MV-4-11 (cell line): ENCODE data around the gene GRIK4.

Experiments used
- DNase-seq: peaks from one replicate; lab custom pipeline; 2025; lab: John Stamatoyannopoulos, UW

The GRIK4 gene

DNA sequence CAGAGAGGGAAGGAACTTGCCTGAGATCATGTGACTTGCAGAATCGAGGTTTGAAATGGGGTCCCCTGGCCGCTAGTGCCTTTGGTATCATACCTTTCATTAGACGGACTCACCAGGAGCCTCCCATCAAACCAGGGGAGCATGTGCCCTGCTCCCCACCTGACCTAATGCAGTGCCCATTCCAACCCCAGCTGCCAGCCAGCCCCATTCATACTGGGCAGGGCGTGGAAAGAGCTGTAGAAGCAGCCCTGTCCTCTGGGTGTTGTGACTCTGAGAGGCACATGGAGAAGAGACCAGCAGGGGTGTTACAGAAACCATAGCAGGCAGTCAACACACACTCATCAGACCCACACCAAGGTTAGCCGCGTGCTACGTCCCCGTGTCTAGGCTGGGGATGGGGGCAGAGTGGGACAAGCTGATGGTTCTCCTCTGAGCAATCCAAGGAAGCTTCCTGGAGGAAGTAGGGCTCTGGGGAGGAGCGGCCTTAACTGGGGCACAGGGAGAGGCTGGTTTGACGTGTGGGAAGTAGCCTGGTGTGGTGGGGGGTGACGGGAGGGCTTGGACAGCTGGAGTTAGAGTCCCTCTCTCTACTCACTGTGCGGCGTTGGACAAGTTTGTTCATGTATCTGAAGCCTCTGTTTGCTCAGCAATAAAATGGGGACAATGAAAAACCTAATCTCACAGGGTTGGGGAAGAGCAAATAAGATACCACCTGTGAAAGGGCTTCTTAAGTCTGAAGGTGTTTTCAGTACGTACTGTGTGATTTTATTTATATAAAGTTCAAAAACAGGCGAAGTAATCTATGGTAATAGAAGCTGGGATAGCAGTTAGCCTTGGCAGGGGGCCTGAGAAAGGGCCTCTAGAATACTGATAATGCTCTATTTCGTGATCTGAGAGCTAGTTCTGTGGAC, 14.0 kb downstream of the GRIK4 start:
- no peak for DNase-seq

DNA sequence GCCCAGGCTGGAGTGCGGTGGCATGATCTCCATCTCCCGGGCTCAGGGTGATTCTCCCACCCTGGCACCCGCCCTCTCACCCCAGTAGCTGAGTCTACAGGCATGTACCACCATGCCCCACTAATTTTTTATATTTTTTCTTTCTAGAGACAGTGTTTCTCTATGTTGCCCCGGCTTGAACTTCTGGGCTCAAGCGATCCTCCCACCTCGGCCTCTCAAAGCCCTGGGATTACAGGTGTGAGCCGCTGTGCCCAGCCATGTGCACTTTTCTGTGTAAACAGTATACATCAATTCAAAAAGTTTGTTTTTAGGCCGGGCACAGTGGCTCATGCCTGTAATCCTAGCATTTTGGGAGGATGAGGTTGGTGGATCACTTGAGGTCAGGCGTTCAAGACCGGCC, 14.7 kb downstream of the GRIK4 start:
- no peak for DNase-seq

DNA sequence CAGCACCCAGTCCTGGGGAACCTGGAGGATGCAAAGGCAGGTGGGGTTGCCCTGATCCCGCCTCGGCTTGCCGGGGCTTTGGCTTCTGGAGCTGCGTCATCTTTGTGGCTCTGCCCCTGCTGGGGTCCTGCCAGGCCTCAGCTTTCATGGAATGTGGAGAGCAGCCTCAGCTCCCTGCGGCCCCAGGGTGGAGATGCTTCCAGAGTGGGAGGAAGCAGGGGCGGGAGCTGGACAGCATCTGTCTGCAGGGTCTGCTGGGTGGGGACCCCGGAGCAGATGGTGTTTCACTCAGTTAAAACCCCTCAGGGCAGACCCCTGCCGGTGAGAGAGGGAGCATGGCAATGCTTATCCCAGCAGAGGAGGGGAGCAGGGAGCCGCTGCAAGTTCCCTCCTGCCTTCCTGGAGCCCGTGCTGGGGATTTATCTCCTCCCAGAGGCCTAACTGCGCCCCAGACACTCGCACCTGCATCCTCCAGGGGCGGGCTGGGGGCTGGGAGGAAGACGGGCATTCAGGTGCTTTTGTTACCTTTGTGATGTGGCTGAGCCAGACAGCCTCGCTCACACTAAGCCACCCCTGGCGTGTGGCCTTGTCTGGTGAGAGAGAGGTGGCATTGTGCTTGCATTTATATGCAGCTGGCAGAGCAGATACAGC, 15.7 kb downstream of the GRIK4 start:
- DNase-seq = no peak

DNA sequence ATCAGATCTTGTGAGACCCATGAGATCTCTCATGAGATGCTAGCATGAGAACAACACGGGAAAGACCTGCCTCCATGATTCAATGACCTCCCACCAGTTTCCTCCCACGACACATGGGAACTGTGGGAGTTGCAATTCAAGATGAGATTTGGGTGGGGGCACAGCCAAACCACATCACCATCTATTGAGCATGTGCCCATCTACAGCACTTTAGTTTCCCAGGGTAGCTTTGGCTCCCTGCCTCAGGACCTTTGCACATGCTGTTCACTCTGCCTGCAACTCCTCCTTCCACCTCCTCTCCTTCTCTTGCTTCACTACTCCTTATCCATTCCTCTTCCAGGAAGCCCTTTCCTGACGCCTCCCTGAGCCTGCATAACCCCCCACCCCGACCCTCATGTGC, 17.2 kb downstream of the GRIK4 start:
- DNase-seq = no peak

DNA sequence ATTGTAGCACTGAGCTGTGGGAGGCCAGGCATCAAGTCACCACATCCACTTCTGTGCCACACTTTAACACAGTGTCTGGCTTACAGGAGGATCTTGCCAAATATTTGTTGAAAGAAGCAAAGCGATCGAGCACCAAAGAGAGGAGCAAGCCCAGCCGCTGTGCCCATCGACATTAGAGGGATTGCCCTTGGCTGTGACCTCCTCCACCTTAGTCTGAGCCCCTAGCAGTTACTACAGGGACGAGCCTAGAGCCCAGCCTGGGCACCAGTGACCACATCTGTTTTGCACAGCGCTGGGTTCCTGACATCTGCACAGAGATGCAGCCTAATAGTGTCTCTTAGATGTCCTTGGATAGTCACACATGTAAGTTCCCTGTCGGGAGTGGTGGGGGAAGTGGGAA, 17.7 kb downstream of the GRIK4 start:
- no peak for DNase-seq

DNA sequence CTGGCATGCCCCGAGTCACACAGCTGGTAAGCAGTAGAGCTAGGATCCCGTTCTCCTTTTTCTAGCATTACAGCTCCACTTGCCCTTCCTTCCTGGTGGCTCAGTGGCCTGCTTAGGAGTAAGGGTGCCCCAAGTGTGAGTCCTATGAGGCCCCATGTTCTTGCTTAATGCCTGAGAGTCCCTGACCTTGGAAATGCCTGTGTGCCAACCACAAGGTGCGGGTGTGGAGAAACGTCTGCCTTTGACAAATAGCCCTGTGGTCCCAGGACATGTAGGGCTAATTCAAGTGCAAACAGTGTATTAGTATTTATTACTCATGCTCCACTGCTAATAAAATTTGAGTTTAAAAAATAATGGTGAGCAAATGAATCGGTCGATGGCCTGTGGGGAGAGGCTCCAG, 18.4 kb downstream of the GRIK4 start:
- peak; percentile 16 for DNase-seq

DNA sequence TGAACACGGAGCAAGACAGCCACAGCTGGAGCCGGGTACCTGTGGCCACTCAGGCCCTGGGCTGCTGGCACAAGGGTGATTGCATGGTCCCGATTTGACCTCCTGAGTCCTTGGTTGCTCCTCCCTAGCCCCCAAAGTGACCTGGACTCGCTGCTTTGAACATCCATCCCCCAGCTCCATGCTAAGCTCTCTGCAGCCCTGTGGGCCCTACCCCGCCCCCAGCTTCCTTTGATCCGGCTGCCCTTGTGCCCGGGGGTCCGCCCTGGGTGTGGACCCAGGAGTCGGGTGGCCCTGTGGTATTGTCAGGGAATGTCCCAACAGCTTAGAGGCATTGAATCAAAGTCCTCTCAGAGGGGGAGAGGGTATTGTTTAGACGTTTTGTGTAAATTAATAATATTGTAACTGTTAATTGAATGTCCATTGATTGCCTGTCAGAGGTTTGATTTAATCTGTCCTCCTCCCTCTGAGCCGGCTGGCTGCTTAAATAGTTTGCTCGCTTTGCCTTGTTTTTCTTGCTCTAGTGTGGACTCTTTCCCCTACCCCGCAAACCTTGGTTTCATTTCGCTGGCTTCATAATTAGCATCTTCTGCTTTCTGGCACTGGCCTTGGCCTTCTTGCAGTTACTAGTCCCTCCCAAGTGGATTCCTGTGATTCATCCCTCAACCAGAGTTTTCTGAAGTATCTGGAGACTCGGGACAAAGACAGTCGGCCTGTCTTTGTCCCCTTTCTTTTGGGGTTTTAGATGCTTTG, 20.7 kb downstream of the GRIK4 start:
- DNase-seq = no peak

DNA sequence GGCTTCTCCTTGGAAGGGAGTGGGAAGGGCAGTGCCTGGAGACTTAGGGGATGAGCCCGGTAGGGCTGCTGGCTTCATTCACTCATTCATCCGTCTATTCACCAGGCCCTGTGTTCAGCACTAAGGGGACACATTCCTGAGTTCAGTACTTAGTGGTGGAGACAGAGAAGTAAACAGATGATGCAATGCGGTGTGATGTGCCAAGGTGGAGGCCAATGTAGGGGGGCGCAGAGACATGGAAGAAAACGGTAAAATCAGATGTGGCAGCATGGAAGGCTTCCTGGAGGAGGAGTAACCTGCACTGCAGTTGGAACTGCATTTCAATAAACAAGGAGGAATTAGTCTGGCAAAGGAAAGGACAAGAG, 21.3 kb downstream of the GRIK4 start:
- no peak for DNase-seq

DNA sequence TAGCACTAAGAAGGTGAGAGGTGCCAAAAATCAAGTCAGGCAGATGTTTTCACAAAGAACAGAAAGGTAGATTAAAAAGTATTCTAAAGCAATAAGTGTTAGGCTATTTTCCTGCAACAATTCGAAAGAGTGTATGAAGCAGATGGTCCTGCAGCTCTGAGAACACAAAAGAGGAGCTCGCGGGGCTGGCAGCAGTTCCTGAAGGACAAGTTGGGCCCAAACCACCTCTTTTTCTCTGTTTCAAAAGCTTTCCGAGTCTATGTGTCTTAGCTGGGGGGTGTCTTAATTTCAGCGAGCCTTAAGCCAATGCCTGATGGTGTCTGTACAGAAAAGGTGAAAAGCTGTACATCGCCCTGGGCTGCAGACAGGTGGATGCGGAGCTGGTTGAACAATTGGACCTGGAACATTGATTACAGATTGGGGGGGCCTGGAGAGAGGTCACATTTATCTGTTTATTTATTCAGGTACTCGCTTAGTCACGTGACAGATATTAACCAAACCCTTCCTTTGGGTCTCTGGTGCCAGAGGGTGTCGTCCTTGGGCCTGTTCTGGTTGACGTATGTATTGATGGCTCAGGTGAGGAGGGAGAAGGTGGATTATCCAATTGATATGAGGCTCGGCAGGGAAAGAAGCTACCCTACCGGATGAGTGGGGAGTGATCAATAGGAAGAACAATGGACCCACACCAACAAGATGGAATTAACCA, 24.7 kb downstream of the GRIK4 start:
- no peak for DNase-seq

DNA sequence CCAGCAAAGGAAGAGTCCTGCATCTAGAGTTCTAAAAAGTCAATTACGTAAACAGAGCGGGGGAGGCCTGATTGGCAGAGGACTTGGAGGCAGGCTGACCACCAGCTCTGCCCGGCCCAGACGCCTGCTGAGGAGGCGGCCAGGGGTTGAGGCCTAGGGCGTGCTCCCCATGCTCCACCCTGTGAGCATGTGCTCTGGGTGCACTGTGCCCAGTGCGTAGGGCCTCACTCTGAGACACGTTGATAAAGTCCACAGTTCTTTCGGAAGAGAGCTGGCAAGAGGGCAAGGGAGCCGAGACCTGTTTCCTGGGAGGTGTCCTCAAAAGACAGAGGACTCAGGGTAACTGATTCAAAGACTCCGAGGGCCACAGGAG, 25.2 kb downstream of the GRIK4 start:
- DNase-seq = no peak

DNA sequence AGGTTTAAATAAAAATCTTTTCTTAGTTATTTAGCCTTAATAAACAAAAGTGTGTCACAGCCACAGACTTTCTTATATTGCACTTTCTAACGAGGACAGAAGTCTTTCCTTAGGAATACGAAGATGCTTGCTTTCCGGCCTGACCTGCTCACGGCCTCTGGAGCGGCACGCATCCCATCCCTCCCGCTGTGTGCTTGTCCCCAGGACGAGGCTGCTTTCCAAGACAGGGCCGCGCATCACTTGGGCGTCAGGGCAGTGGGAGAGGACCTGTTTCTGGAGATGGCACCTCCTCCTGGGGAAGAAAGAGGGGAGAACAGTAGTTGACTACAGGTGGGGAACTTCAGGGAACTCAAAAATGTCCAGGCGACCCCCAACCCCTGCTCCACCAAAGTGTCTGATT, 26.4 kb downstream of the GRIK4 start:
- no peak for DNase-seq

DNA sequence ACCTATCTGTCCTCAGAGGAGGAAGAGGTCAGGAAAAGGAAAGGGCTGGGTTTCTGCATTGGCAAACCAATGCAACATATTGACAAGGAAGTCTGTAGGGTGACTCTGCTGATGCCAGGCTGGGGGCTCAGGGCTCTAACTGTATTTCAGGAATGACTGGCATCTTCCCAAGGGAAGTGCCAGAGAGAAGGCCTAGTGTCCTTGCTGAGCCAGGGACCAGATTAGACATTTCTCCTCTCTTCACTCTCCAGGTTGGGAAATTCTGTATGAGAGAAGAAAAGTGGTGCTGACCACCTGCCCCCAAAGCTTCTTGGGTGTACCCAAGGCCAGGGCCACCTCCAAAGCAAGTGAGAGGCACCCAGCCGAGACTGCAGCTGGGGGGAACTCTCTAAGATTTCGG, 27.2 kb downstream of the GRIK4 start:
- DNase-seq = no peak

DNA sequence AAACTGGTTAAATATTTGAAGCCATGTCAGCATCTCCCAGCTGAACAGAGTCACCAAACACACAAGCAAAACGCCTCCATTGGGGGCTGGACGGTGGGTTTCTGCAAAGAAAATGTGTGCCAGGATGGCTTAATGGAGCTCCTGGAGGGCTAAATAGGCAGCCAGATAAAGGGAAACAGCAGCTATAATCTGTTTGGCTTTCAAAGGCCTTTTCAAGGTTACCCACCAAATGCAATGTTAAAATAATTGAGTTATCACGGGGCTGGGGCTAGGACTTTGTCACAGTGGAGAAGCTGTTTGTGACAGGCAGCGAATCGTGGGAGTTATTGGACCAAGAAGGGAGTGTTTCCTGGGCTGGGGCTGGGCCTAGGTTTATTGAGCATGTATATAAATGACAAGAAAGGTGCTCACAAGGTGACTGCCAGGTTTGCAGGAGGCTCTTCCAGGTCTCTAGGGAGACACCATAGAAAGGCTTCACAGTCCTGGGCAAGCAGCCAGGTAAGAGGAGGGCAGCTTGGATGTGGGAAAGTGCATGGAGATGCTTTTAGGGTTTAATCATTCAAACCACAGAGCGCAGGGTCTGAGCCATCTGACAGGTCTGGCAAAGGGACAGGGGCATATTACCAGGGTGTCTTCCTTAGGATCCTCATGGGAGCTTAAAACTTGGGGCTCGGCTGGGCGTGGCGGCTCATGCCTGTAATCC, 28.3 kb downstream of the GRIK4 start:
- no peak for DNase-seq

DNA sequence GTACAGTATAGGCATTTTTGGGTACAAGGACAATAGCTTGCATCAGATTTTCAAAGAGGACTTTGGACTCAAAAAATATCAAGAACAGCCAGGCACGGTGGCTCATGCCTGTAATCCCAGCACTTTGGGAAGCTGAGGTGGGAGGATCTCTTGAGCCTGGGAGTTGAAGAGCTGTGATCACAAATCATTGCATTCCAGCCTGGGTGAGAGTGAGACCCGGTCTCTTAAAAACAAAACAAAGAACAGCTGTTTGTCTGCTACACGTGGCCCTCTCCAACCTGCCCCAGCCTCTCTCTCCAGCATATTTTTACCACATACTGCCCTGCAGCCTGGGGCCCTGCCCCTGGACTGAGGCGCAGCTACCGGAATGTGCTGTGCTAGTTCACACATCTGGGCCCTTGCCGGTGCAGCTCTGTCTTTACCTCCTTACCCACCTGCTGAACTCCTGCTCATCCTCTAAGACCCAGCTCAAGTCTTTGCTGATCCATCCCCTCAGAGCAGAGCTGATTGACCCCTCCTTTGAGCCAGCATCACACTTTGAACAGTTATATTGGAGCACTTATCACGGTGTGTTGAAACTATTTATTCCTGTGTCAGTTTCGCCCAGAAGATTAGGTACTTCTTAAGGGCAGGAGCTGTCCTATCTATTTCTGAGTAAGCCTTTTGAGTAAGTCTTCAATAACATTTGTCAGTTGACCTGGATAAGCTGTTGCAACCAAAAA, 29.4 kb downstream of the GRIK4 start:
- DNase-seq = no peak

DNA sequence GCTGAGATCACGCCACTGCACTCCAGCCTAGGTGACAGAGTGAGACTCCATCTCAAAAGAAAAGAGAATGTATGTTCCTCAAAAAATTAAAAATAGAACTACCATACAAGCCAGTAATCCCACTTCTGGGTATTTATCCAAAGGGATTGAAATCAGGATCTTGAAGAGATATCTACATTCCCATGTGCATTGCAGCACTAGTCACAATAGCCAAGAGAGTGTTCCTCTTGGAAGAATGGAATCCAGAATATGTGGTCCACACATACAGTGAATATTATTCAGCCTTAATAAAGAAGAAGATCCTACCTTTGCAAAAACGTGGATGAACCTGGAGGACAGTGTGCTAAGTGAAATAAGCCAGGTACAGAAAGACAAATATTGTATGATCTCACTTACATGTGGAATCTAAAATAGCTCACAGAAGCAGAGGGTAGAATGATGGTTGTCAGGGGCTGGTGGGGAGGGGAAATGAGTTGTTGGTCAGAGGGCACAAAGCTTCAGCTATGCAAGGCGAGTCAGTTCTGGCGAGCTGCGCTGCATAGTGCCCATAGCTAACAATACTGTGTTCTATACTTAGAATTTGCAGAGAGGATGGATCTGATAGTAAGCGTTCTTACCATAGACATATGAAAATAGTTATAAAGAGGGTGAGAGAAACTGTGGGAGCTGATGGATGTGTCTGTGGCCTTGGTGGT, 32.1 kb downstream of the GRIK4 start:
- no peak for DNase-seq

DNA sequence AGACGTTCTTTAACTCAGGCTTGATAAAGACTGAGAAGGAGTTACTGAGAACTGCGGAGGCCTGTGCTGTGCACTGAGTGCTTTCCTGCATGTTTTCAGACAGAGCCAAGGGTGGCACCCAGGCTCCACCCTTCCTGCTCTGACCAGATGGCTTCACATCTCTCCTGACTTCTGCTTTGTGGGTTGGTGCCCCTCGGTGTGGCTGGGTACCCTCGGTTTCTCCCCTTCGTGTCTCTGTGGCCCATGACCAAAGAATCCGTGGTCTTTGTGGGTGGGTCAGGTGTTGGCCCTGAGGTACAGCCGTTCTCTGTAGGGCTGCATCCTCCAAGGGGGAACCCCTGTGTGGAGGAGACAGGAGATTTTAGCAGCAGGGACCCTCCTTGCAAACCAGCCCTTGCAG, 34.3 kb downstream of the GRIK4 start:
- DNase-seq = no peak

DNA sequence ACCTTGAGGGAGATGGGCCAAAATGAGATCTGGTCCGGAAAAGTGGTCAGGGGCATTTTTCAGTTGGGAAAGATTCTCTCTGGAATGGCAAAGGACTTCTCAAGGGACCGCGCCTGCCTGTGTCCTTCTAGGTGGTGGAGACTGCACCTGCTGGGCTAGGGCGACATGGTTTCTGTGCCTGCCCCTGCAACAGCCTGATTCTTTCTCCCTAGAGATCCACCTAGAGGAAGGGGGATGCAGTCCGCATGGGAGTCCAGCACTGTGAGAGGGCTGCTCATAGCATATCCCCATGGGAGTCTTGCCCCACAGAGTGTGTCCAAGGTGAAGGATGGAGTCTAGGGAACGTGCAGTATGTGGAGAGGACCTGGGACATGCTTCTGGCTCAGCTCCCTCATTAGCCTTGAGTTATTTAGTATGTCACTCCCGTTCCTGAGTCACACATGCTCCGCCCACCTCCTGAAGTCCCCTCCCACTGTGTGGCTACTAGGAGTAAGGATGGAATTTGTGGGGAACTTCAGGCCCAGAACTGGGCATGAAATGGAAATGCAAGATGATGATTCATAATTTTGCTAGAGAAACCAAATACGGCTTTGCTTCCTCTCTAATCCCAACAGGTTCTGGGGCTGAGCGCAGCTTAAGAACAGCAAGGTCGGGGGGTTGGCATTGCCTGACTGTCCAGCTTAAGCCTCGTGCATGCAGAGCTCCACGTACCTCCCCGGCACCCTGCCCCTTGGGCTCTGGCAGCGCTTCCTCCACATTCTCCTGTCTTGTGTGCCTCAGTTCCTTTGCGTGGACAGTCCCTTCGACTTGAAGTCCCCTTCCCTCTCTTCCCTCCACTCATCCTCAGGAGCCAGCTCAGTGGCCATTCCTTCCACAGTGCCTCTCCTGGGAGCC, 35.0 kb downstream of the GRIK4 start:
- DNase-seq = peak; percentile 9

DNA sequence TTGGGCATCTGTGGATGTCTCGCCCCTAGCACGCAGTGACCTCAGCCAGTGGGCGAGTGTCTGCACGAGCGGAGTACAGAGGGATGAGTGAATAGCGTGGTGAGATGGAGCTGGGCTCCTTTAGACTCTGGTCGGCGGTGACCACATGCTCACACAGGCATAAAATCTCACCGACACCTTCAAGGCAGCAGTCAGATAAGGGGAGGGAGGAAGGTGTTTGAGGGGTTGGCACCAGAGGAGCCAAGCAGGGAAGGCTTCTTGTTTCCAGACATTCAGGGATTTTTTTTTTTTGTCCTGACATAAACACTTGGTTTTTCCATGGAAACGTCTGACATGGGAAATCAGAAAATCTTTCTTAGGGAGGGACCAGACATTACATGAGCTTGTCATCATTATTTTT, 35.8 kb downstream of the GRIK4 start:
- DNase-seq = no peak
